ENCODE data around the gene SCG5. TPM values are rescaled to one million over a fixed set of nuclear protein-coding genes. Genes with fewer than 3 reads are reported as not detected.

Gene SCG5
- total RNA-seq, 1 donor from 2014 or later = 12.1 TPM

GRCh38 chr15:32743411-32744140, 102.1 kb downstream of the SCG5 start:
- no peak overlapping the region for H3K9ac ChIP-seq (ENCODE audit: low read length)
- no peak overlapping the region for H2AFZ ChIP-seq (ENCODE audit: low read depth, low read length)
- peaks cover 6% of the 10 kb centered on the region for H3K9me3 Mint-ChIP-seq (ENCODE audit: unreplicated experiment)
- no peaks in the 10 kb centered on the region for H4K20me1 ChIP-seq (ENCODE audit: insufficient read depth, low read length)
- no peak overlapping the region for H3K27ac ChIP-seq (ENCODE audit: low read depth, low read length)
- no peak overlapping the region for H3K4me3 ChIP-seq (ENCODE audit: insufficient read depth, low read depth, low read length)
- no peak for DNase-seq (ENCODE audit: low read depth)
- H3K36me3 ChIP-seq (ENCODE audit: insufficient read depth, low read length) = no peaks in the 10 kb centered on the region
- H3K36me3 Mint-ChIP-seq (ENCODE audit: low read depth, unreplicated experiment) = no peaks in the 10 kb centered on the region
- no peak overlapping the region for H3K4me3 Mint-ChIP-seq (ENCODE audit: unreplicated experiment)
- TF ChIP-seq CTCF (IDR thresholded peaks at IDR 0.05; ENCODE audit: insufficient read depth, low read depth, low read length) (no peak), EZH2 (IDR thresholded peaks at IDR 0.05; ENCODE audit: insufficient read depth, low read length) (no peak)
- H3K79me2 ChIP-seq (ENCODE audit: insufficient read depth, low read length) = no peaks in the 10 kb centered on the region
- H3K9me3 ChIP-seq (ENCODE audit: insufficient read depth, low read depth, low read length) = no peaks in the 10 kb centered on the region
- no peak overlapping the region for H3K4me2 ChIP-seq (ENCODE audit: low read length)
- H3K27me3 ChIP-seq (ENCODE audit: insufficient read depth, low read length) = no peaks in the 10 kb centered on the region
- H3K4me1 Mint-ChIP-seq (ENCODE audit: low read depth, unreplicated experiment) = peaks cover 22% of the 10 kb centered on the region
- H3K4me1 ChIP-seq (ENCODE audit: insufficient read depth, low read length) = no peaks in the 10 kb centered on the region
- peak; percentile 72 for FAIRE-seq
- H3K27ac Mint-ChIP-seq (ENCODE audit: unreplicated experiment) = no peak overlapping the region
- H3K27me3 Mint-ChIP-seq (ENCODE audit: low read depth, unreplicated experiment) = no peaks in the 10 kb centered on the region

- Histone ChIP-seq H3K79me2 (ENCODE audit: insufficient read depth, low read length) (no peaks in the 10 kb centered on the region), H2AFZ (ENCODE audit: low read depth, low read length) (no peak overlapping the region), H3K4me2 (ENCODE audit: low read length) (no peak overlapping the region), H3K36me3 (ENCODE audit: insufficient read depth, low read length) (no peaks in the 10 kb centered on the region), H3K4me1 (ENCODE audit: insufficient read depth, low read length) (no peaks in the 10 kb centered on the region), H3K27ac (ENCODE audit: low read depth, low read length) (no peak overlapping the region), H3K9ac (ENCODE audit: low read length) (no peak overlapping the region), H4K20me1 (ENCODE audit: insufficient read depth, low read length) (no peaks in the 10 kb centered on the region), H3K9me3 (ENCODE audit: insufficient read depth, low read depth, low read length) (no peaks in the 10 kb centered on the region), H3K27me3 (ENCODE audit: insufficient read depth, low read length) (no peaks in the 10 kb centered on the region), H3K4me3 (ENCODE audit: insufficient read depth, low read depth, low read length) (no peak overlapping the region)
- Mint-ChIP-seq H3K27ac (ENCODE audit: unreplicated experiment) (no peak overlapping the region), H3K36me3 (ENCODE audit: low read depth, unreplicated experiment) (no peaks in the 10 kb centered on the region), H3K4me3 (ENCODE audit: unreplicated experiment) (no peak overlapping the region), H3K9me3 (ENCODE audit: unreplicated experiment) (peaks cover 4% of the 10 kb centered on the region), H3K4me1 (ENCODE audit: low read depth, unreplicated experiment) (peaks cover 22% of the 10 kb centered on the region), H3K27me3 (ENCODE audit: low read depth, unreplicated experiment) (no peaks in the 10 kb centered on the region)
- peak; percentile 52 for FAIRE-seq
- TF ChIP-seq EZH2 (IDR thresholded peaks at IDR 0.05; ENCODE audit: insufficient read depth, low read length) (no peak), CTCF (IDR thresholded peaks at IDR 0.05; ENCODE audit: insufficient read depth, low read depth, low read length) (no peak)
- DNase-seq (ENCODE audit: low read depth) = no peak
Measured at GRCh38 chr15:32746116-32746857, 104.8 kb downstream of the SCG5 start.

Other genes with a start within 250 kb of the SCG5 start
- 0.77 and 0.87 TPM in 2 replicates for gene GOLGA8K, start 238.4 kb upstream of the SCG5 start, total RNA-seq
- gene GOLGA8O, start 186.1 kb upstream of the SCG5 start, total RNA-seq = 1.2 and 2.5 TPM in 2 replicates
- gene GOLGA8N, start 48.3 kb upstream of the SCG5 start, total RNA-seq = 3.0 and 5.0 TPM in 2 replicates
- gene ARHGAP11A, start 26.2 kb upstream of the SCG5 start, total RNA-seq = 9.3 and 15.5 TPM in 2 replicates
- 74.5 and 112 TPM in 2 replicates for gene GREM1, start 76.3 kb downstream of the SCG5 start, total RNA-seq

Data from astrocyte (in vitro differentiated cells and primary cell).